HCT116 (cell line): ENCODE data around the gene RPL13. TPM values are rescaled to one million over a fixed set of nuclear protein-coding genes. Genes with fewer than 3 reads are reported as not detected.
"Not testable (repeated sequence)": the region's sequence is repeated elsewhere in the genome, so short reads cannot be mapped to it uniquely, and the experiment has no call there.

ENCODE experiments used
- ATAC-seq: fragments of 200-7000 bp; cut with Tn5 transposase; 2 replicates; pipeline ENCODE4 v1.9.1; 2020; ENCODE audit warnings: mild to moderate bottlenecking, moderate library complexity
- BruUV-seq: library from RNA; stranded (reverse); fragments of 400-500 nt; replicated peaks from 2 replicates; lab custom pipeline; 2021; lab: Mats Ljungman, UMichigan
- CTCF ChIA-PET: fragments of 300-600 bp; sonication (Branson Sonifier 250); formaldehyde crosslinking; loops from one replicate; lab custom pipeline; 2021; ENCODE audit warnings: antibody characterized with exemption; lab: Charles Lee
- POLR2A ChIA-PET: fragments of 300-600, 350-600 bp; sonication (Branson Sonifier 250); formaldehyde crosslinking; loops from one replicate; lab custom pipeline; 2021; ENCODE audit warnings: antibody characterized with exemption; lab: Charles Lee
- RAD21 ChIA-PET, 2 experiments: fragments of 300-600 bp; sonication (Branson Sonifier 250); formaldehyde crosslinking; loops; one replicate each; lab custom pipeline; 2023; ENCODE audit warnings: low total read pairs in 2 of 2; ENCODE audit not compliant: uncharacterized antibody in 2 of 2, unreplicated experiment in 2 of 2, low non-redundant PET in 1 of 2; lab: Charles Lee
- DNase-seq: peaks from one replicate; pipeline ENCODE4 v3.0.0-alpha.2; 2010; ENCODE audit warnings: low read depth, low spot score
- H2AFZ ChIP-seq: fragments of 200-600 bp; shearing (Covaris generic), sonication (generic); 2 replicates; pipeline ENCODE4 v1.6.1; 2017; ENCODE audit warnings: low read depth, mixed run types, mixed read lengths, antibody characterized with exemption, low read length; ENCODE audit not compliant: poor library complexity, severe bottlenecking
- H3K27ac ChIP-seq: 2 replicates; pipeline ENCODE4 v1.5.1; 2012; ENCODE audit warnings: low read depth, low read length
- H3K27me3 ChIP-seq: fragments of 200-600 bp; sonication (generic); 2 replicates; pipeline ENCODE4 v1.6.1; 2016; ENCODE audit warnings: mixed run types, low read length, mixed read lengths; ENCODE audit not compliant: insufficient read depth
- H3K36me3 ChIP-seq, 2 experiments: fragments of 200-500 bp in 1 of 2; fragments of 200-600 bp in 1 of 2; sonication (Bioruptor generic) in 1 of 2; sonication (generic) in 1 of 2; 2 replicates each; pipeline versions ENCODE4 v1.5.1 to v1.6.1; 2014 to 2016; ENCODE audit warnings: low read length in 2 of 2, inconsistent platforms in 1 of 2, mixed read lengths in 1 of 2, mixed run types in 1 of 2; ENCODE audit not compliant: insufficient read depth in 2 of 2, control insufficient read depth in 1 of 2
- H3K4me1 ChIP-seq, 2 experiments: fragments of 200-600 bp in 1 of 2; sonication (generic) in 1 of 2; 2 replicates each; pipeline versions ENCODE4 v1.5.1 to v1.6.1; 2012 to 2017; ENCODE audit warnings: low read length in 2 of 2, inconsistent platforms in 1 of 2, mild to moderate bottlenecking in 1 of 2, mixed read lengths in 1 of 2, mixed run types in 1 of 2, moderate library complexity in 1 of 2; ENCODE audit not compliant: insufficient read depth in 2 of 2, control insufficient read depth in 1 of 2
- H3K4me2 ChIP-seq: fragments of 200-600 bp; sonication (generic); 2 replicates; pipeline ENCODE4 v1.6.1; 2017; ENCODE audit warnings: mixed run types, low read length, mixed read lengths
- H3K4me3 ChIP-seq, 2 experiments: fragments of 200-600 bp in 1 of 2; sonication (generic) in 1 of 2; replicated peaks in 1 of 2; 2 replicates each; pipeline ENCODE4 v1.5.1; 2011 to 2016; ENCODE audit warnings: low read length in 2 of 2, control low read depth in 1 of 2, low read depth in 1 of 2, mild to moderate bottlenecking in 1 of 2, mixed read lengths in 1 of 2, mixed run types in 1 of 2
- H3K79me2 ChIP-seq: fragments of 200-600 bp; sonication (generic); 2 replicates; pipeline ENCODE4 v1.6.1; 2017; ENCODE audit warnings: mild to moderate bottlenecking, mixed run types, low read length, moderate library complexity, mixed read lengths; ENCODE audit not compliant: insufficient read depth
- H3K9ac ChIP-seq: fragments of 200-600 bp; sonication (generic); 2 replicates; pipeline ENCODE4 v1.6.1; 2016; ENCODE audit warnings: low read length, mixed read lengths
- H3K9me2 ChIP-seq: fragments of 200-600 bp; sonication (generic), shearing (Covaris generic); 2 replicates; pipeline ENCODE4 v1.6.1; 2017; ENCODE audit warnings: mixed run types, mild to moderate bottlenecking, moderate library complexity; ENCODE audit not compliant: insufficient read depth
- H3K9me3 ChIP-seq, 2 experiments: fragments of 200-500 bp in 1 of 2; fragments of 200-600 bp in 1 of 2; sonication (Bioruptor generic) in 1 of 2; sonication (generic) in 1 of 2; 2 replicates each; pipeline ENCODE4 v1.6.1; 2014 to 2017; ENCODE audit warnings: low read length in 2 of 2, mixed read lengths in 2 of 2, inconsistent platforms in 1 of 2, low read depth in 1 of 2, mild to moderate bottlenecking in 1 of 2, mixed run types in 1 of 2, moderate library complexity in 1 of 2; ENCODE audit not compliant: control insufficient read depth in 1 of 2, insufficient read depth in 1 of 2
- H4K20me1 ChIP-seq: fragments of 200-600 bp; sonication (generic), shearing (Covaris generic); 2 replicates; pipeline ENCODE4 v1.6.1; 2017; ENCODE audit warnings: mixed run types, mild to moderate bottlenecking, moderate library complexity; ENCODE audit not compliant: insufficient read depth
- ATF3 ChIP-seq: IDR thresholded peaks from 2 replicates; pipeline ENCODE4 v1.6.1; 2012
- CBX3 ChIP-seq: IDR thresholded peaks from 2 replicates; pipeline ENCODE4 v1.6.1; 2012; ENCODE audit warnings: low read depth
- CEBPB ChIP-seq: IDR thresholded peaks from 2 replicates; pipeline ENCODE4 v1.6.1; 2012; ENCODE audit warnings: low read depth
- CTCF ChIP-seq, 3 experiments: fragments of 200-600 bp in 1 of 3; sonication (generic) in 1 of 3; IDR thresholded peaks in 2 of 3; conservative IDR thresholded peaks in 1 of 3; 2 replicates each; pipeline ENCODE4 v1.5.1; 2012 to 2017; ENCODE audit warnings: low read depth in 2 of 3, low read length in 2 of 3, antibody characterized with exemption in 1 of 3, borderline replicate concordance in 1 of 3, control low read depth in 1 of 3, mild to moderate bottlenecking in 1 of 3, mixed read lengths in 1 of 3, mixed run types in 1 of 3, moderate library complexity in 1 of 3; ENCODE audit not compliant: insufficient read depth in 1 of 3
- EGR1 ChIP-seq: IDR thresholded peaks from 2 replicates; pipeline ENCODE4 v1.6.1; 2012; ENCODE audit warnings: low read depth
- ELF1 ChIP-seq: IDR thresholded peaks from 2 replicates; pipeline ENCODE4 v1.6.1; 2012; ENCODE audit warnings: low read depth, borderline replicate concordance
- EZH2 ChIP-seq: fragments of 200-600 bp; sonication (generic); IDR thresholded peaks from 2 replicates; pipeline ENCODE4 v1.6.1; 2017; ENCODE audit warnings: antibody characterized with exemption, mixed run types
- FOSL1 ChIP-seq: IDR thresholded peaks from 2 replicates; pipeline ENCODE4 v1.6.1; 2012; ENCODE audit warnings: low read depth
- JUND ChIP-seq: IDR thresholded peaks from 2 replicates; pipeline ENCODE4 v1.6.1; 2012
- MAX ChIP-seq: IDR thresholded peaks from 2 replicates; pipeline ENCODE4 v1.6.1; 2012
- POLR2A ChIP-seq: IDR thresholded peaks from 2 replicates; pipeline ENCODE4 v1.7.0; 2011; ENCODE audit warnings: borderline replicate concordance; ENCODE audit not compliant: insufficient read depth, insufficient read length; ENCODE audit errors: extremely low read depth
- POLR2AphosphoS5 ChIP-seq: IDR thresholded peaks from 2 replicates; pipeline ENCODE4 v1.6.1; 2011; ENCODE audit warnings: mild to moderate bottlenecking, low read depth, low read length, moderate library complexity
- SRF ChIP-seq: IDR thresholded peaks from 2 replicates; pipeline ENCODE4 v1.6.1; 2012; ENCODE audit warnings: low read depth
- ZBTB33 ChIP-seq: IDR thresholded peaks from 2 replicates; pipeline ENCODE4 v1.6.1; 2011; ENCODE audit warnings: mild to moderate bottlenecking, low read length, moderate library complexity; ENCODE audit not compliant: insufficient replicate concordance; ENCODE audit errors: extremely low read depth
- ZFX ChIP-seq: fragments of 450-650 bp; IDR thresholded peaks from 2 replicates; pipeline ENCODE4 v1.6.1; 2017
- intact Hi-C: fragments of 100-400 bp; cut with micrococcal nuclease; formaldehyde crosslinking; loops from 2 replicates; pipeline ENCODE4 v1.10.0; 2022
- total RNA-seq: library from RNA; stranded (reverse); gene quantifications from one replicate; pipeline ENCODE4 v1.2.1, GENCODE V29; 2021; ENCODE audit not compliant: unreplicated experiment

The RPL13 gene
- total RNA-seq, 1 experiment from 2014 or later = 4,404 TPM

- Histone ChIP-seq H3K4me2 (peak overlapping the region; percentile 38; the same call in 1 of the 2 replicates), H3K9ac (no peak overlapping the region), H3K27ac (peak overlapping the region; percentile 50), H3K79me2 (peaks cover 24% of the 10 kb centered on the region), H3K9me3 (no peaks in the 10 kb centered on the region; a peak in 1 of 4 replicates), H3K4me1 (peaks cover 4 to 24% of the 10 kb centered on the region in 2 experiments), H3K27me3 (no peaks in the 10 kb centered on the region), H3K36me3 (peaks cover 16 to 65% of the 10 kb centered on the region in 2 experiments), H2AFZ (no peak overlapping the region), H3K9me2 (no peaks in the 10 kb centered on the region)
- ChIA-PET POLR2A (no interaction called here), RAD21 (no interaction called here), CTCF (no interaction called here)
- intact Hi-C loops = no loop called here
- ATAC-seq = peak; percentile 48
- DNase-seq = no peak
- BruUV-seq = no TSS peak
- TF ChIP-seq ELF1 (no peak), ZFX (no peak), POLR2A (no peak), EZH2 (no peak), MAX (no peak), CTCF (IDR thresholded peaks at IDR 0.05 in 2 of 3, conservative IDR thresholded peaks at IDR 0.05 in 1 of 3; ENCODE audit: borderline replicate concordance in 1 of 3, insufficient read depth in 1 of 3, low read depth in 2 of 3, low read length in 2 of 3) (no peak), FOSL1 (no peak), ZBTB33 (no peak), JUND (no peak), CEBPB (no peak), CBX3 (no peak), ATF3 (no peak), EGR1 (no peak; the same call in 1 of the 2 replicates), SRF (no peak), POLR2AphosphoS5 (no peak)
- TF ChIP-seq, all 23 proteins: peak for 0
- Histone ChIP-seq H3K4me3 (no peak overlapping the region), H4K20me1 (no peaks in the 10 kb centered on the region; the same call in 1 of the 2 replicates)
Measured at GRCh38 chr16:89586853-89587252, 26.4 kb downstream of the RPL13 start.

GRCh38 chr16:89587676-89588075, 27.2 kb downstream of the RPL13 start:
- Histone ChIP-seq H3K79me2 (peaks cover 16% of the 10 kb centered on the region; the same call in 1 of the 2 replicates), H3K36me3 (peaks cover 16 to 57% of the 10 kb centered on the region in 2 experiments), H3K4me1 (peaks cover 4 to 18% of the 10 kb centered on the region in 2 experiments; a peak in 3 of 4 replicates)
- H3K9me2 ChIP-seq, POLR2A ChIA-PET, H3K27me3 ChIP-seq, H3K9me3 ChIP-seq, ATAC-seq, RAD21 ChIA-PET, CTCF ChIA-PET, H2AFZ ChIP-seq, H3K27ac ChIP-seq, H3K4me2 ChIP-seq, H3K9ac ChIP-seq, DNase-seq, intact Hi-C loops, H3K4me3 ChIP-seq, BruUV-seq, H4K20me1 ChIP-seq: not testable (repeated sequence)
